GM12878 (cell line): Measurements from ENCODE around the gene ACKR1.

Source experiments
- CTCF ChIP-seq, 3 experiments: IDR thresholded peaks in 2 of 3; conservative IDR thresholded peaks in 1 of 3; 2 replicates each; pipeline ENCODE4 v1.5.1; 2011; ENCODE audit warnings: low read depth in 3 of 3, low read length in 3 of 3, mild to moderate bottlenecking in 3 of 3, control low read depth in 2 of 3, moderate library complexity in 2 of 3, inconsistent platforms in 1 of 3, mixed read lengths in 1 of 3; ENCODE audit not compliant: control insufficient read depth in 2 of 3, insufficient read depth in 1 of 3; ENCODE audit errors: extremely low read depth in 1 of 3
- MTA2 ChIP-seq: fragments of 450-650 bp; IDR thresholded peaks from 2 replicates; pipeline ENCODE4 v1.6.1; 2016; ENCODE audit warnings: low read depth, mild to moderate bottlenecking, moderate library complexity
- NFYB ChIP-seq: IDR thresholded peaks from 2 replicates; pipeline ENCODE4 v1.6.1; 2011; ENCODE audit warnings: low read depth, mild to moderate bottlenecking, low read length, improper control_type of control experiment, moderate library complexity; ENCODE audit not compliant: insufficient read depth
- PKNOX1 ChIP-seq: fragments of 450-650 bp; IDR thresholded peaks from 2 replicates; pipeline ENCODE4 v1.6.1; 2016; ENCODE audit warnings: mild to moderate bottlenecking
- POLR2A ChIP-seq: IDR thresholded peaks from 2 replicates; pipeline ENCODE4 v1.6.1; 2011; ENCODE audit warnings: low read depth, mild to moderate bottlenecking, low read length
- RCOR1 ChIP-seq: conservative IDR thresholded peaks from 2 replicates; pipeline ENCODE4 v1.6.1; 2012; ENCODE audit warnings: low read depth, low read length, improper control_type of control experiment
- RFX5 ChIP-seq: IDR thresholded peaks from 2 replicates; pipeline ENCODE4 v1.6.1; 2011; ENCODE audit warnings: low read depth, low read length, improper control_type of control experiment
- TCF7 ChIP-seq: IDR thresholded peaks from 2 replicates; pipeline ENCODE4 v1.6.1; 2014; ENCODE audit warnings: antibody characterized with exemption, borderline replicate concordance
- USF1 ChIP-seq: IDR thresholded peaks from 2 replicates; pipeline ENCODE4 v1.6.1; 2011; ENCODE audit warnings: borderline replicate concordance, low read depth, mild to moderate bottlenecking, moderate library complexity, mixed read lengths, low read length; ENCODE audit not compliant: insufficient read depth; ENCODE audit errors: extremely low read length
- YY1 ChIP-seq: IDR thresholded peaks from 2 replicates; pipeline ENCODE4 v1.6.1; 2011; ENCODE audit warnings: low read depth, mild to moderate bottlenecking, low read length

- TF ChIP-seq USF1 = no peak
- no peak for TF ChIP-seq MTA2
- TF ChIP-seq POLR2A = no peak
- no peak for TF ChIP-seq RCOR1
- TF ChIP-seq PKNOX1 = no peak
- TF ChIP-seq RFX5 = no peak
- TF ChIP-seq YY1 = no peak
- TF ChIP-seq CTCF (IDR thresholded peaks at IDR 0.05 in 2 of 3, conservative IDR thresholded peaks at IDR 0.05 in 1 of 3; ENCODE audit: control insufficient read depth in 2 of 3, extremely low read depth in 1 of 3, insufficient read depth in 1 of 3, low read depth in 3 of 3, low read length in 3 of 3) = no peak
- no peak for TF ChIP-seq TCF7
- TF ChIP-seq NFYB = no peak
These were observed 550 bp downstream of the ACKR1 start for GRCh38 chr1:159205225-159205624.
